HG02981 (cell line): ENCODE results near the gene MSL1.

Source experiments
- ATAC-seq: cut with Tn5 transposase; IDR thresholded peaks from one replicate; pipeline ENCODE4 v1.9.1; 2021; ENCODE audit warnings: mild to moderate bottlenecking, moderate library complexity; ENCODE audit not compliant: unreplicated experiment

The MSL1 gene

GRCh38 chr17:40090237-40091119 is 31.3 kb upstream of the MSL1 start:
- ATAC-seq, result no peak

GRCh38 chr17:40091691-40092397 is 29.9 kb upstream of the MSL1 start:
- ATAC-seq, result no peak

GRCh38 chr17:40092581-40092980 is 29.2 kb upstream of the MSL1 start:
- no peak for ATAC-seq

- ATAC-seq, result no peak
Observed at GRCh38 chr17:40093005-40093579, 28.7 kb upstream of the MSL1 start.

GRCh38 chr17:40093580-40094201 is 28.1 kb upstream of the MSL1 start:
- ATAC-seq, result no peak

- no peak for ATAC-seq
Observed at GRCh38 chr17:40094874-40095273, 26.9 kb upstream of the MSL1 start.

- ATAC-seq, result no peak
Observed at GRCh38 chr17:40095351-40095943, 26.3 kb upstream of the MSL1 start.

- peak; percentile 45 for ATAC-seq
Observed at GRCh38 chr17:40095944-40096791, 25.6 kb upstream of the MSL1 start.

- no peak for ATAC-seq
Observed at GRCh38 chr17:40097087-40097486, 24.7 kb upstream of the MSL1 start.

- no peak for ATAC-seq
Observed at GRCh38 chr17:40097931-40098845, 23.6 kb upstream of the MSL1 start.

GRCh38 chr17:40098846-40099618 is 22.7 kb upstream of the MSL1 start:
- peak; percentile 58 for ATAC-seq

GRCh38 chr17:40099619-40100418 is 22.0 kb upstream of the MSL1 start:
- no peak for ATAC-seq

GRCh38 chr17:40100419-40100668 is 21.4 kb upstream of the MSL1 start, which contains the start of gene NR1D1:
Gene NR1D1 (minus strand): TSS chr17:40100589. CDS start chr17:40100094, 495 bp downstream.
- ATAC-seq, result no peak

- ATAC-seq, result no peak
Observed at GRCh38 chr17:40100669-40101366, 21.0 kb upstream of the MSL1 start.

GRCh38 chr17:40101367-40102210 is 20.2 kb upstream of the MSL1 start:
- ATAC-seq, result no peak

- ATAC-seq, result no peak
Observed at GRCh38 chr17:40103071-40103661, 18.6 kb upstream of the MSL1 start.
